OCI-LY1 (cell line): ENCODE data around the gene AQP12A.

Source experiments
- H2AFZ ChIP-seq: fragments of 200-600 bp; sonication (generic), shearing (Covaris generic); 2 replicates; pipeline ENCODE4 v1.6.0; 2014; ENCODE audit warnings: antibody characterized with exemption, mild to moderate bottlenecking, low read length
- H3F3A ChIP-seq: fragments of 200-600 bp; sonication (generic), shearing (Covaris generic); 2 replicates; pipeline ENCODE4 v1.6.0; 2014; ENCODE audit warnings: mild to moderate bottlenecking, antibody characterized with exemption, low read length, moderate library complexity; ENCODE audit not compliant: insufficient read depth
- H3K27ac ChIP-seq: fragments of 200-600 bp; sonication (generic); 2 replicates; pipeline ENCODE4 v1.5.1; 2014; ENCODE audit warnings: low read length, mixed run types, mild to moderate bottlenecking, low read depth; ENCODE audit not compliant: poor library complexity, severe bottlenecking
- H3K27me3 ChIP-seq: fragments of 200-600 bp; sonication (generic); 2 replicates; pipeline ENCODE4 v1.6.0; 2014; ENCODE audit warnings: antibody characterized with exemption, mild to moderate bottlenecking, low read length, moderate library complexity; ENCODE audit not compliant: insufficient read depth
- H3K36me3 ChIP-seq: fragments of 200-600 bp; sonication (generic); 2 replicates; pipeline ENCODE4 v1.6.1; 2014; ENCODE audit warnings: mild to moderate bottlenecking, antibody characterized with exemption, low read length, moderate library complexity, mixed read lengths; ENCODE audit not compliant: insufficient read depth
- H3K4me1 ChIP-seq: fragments of 200-600 bp; sonication (generic); 2 replicates; pipeline ENCODE4 v1.5.1; 2014; ENCODE audit warnings: mild to moderate bottlenecking, low read length, moderate library complexity; ENCODE audit not compliant: insufficient read depth, severe bottlenecking
- H3K4me2 ChIP-seq: fragments of 200-600 bp; sonication (generic), shearing (Covaris generic); 2 replicates; pipeline ENCODE4 v1.6.1; 2014; ENCODE audit warnings: low read length
- H3K4me3 ChIP-seq: fragments of 200-600 bp; sonication (generic); 2 replicates; pipeline ENCODE4 v1.5.1; 2014; ENCODE audit warnings: low read length, low read depth, mild to moderate bottlenecking, mixed read lengths; ENCODE audit not compliant: poor library complexity, severe bottlenecking
- H3K79me2 ChIP-seq: fragments of 200-600 bp; shearing (Covaris generic); 2 replicates; pipeline ENCODE4 v1.6.1; 2016; ENCODE audit warnings: mixed run types, low read length, mixed read lengths; ENCODE audit not compliant: insufficient read depth
- H3K9ac ChIP-seq: fragments of 200-600 bp; sonication (generic), shearing (Covaris generic); 2 replicates; pipeline ENCODE4 v1.6.1; 2014; ENCODE audit warnings: mild to moderate bottlenecking, low read length, mixed read lengths
- H3K9me2 ChIP-seq: fragments of 200-600 bp; sonication (generic), shearing (Covaris generic); 2 replicates; pipeline ENCODE4 v1.6.1; 2014; ENCODE audit warnings: low read depth, mild to moderate bottlenecking, low read length, mixed read lengths
- H3K9me3 ChIP-seq: fragments of 200-600 bp; shearing (Covaris generic); 2 replicates; pipeline ENCODE4 v1.6.1; 2014; ENCODE audit warnings: low read length, mixed read lengths
- H4K20me1 ChIP-seq: fragments of 200-600 bp; sonication (generic), shearing (Covaris generic); 2 replicates; pipeline ENCODE4 v1.6.0; 2016; ENCODE audit warnings: mild to moderate bottlenecking, low read length; ENCODE audit not compliant: insufficient read depth
- EZH2 ChIP-seq: fragments of 200-600 bp; sonication (generic), shearing (Covaris generic); IDR thresholded peaks from 2 replicates; pipeline ENCODE4 v1.8.0; 2017; ENCODE audit warnings: borderline replicate concordance, mixed run types, mild to moderate bottlenecking, antibody characterized with exemption, low read length, moderate library complexity, mixed read lengths
- TF ChIP-seq, protein P1 (sequence below): fragments of 200-600 bp; sonication (generic), shearing (Covaris generic); IDR thresholded peaks from 2 replicates; pipeline ENCODE4 v1.5.1; 2017; ENCODE audit warnings: mild to moderate bottlenecking, antibody characterized with exemption, low read length, moderate library complexity, mixed read lengths

AQP12A gene

DNA sequence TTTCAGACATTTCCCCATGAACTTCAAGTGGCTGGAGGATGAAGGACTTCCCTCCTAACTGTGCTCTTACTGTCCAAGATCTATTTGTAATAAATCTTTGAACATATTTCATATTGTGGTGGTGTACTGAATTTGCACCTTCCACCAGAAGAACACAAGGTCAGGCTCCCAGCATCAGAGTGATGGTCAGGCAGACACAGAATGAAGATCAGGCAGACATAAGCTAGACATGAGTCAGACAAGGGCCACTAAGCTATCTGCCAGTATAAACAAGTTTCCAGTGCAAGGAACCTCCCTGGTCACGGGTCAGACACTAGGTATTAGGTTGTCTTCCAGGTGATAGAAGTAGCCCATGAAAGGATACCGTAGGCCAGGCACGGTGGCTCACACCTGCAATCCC, 29.0 kb upstream of the AQP12A start:
- Histone ChIP-seq H3K9me3 (peaks cover 7% of the 10 kb centered on the region; the same call in 1 of the 2 replicates), H3K4me1 (no peaks in the 10 kb centered on the region), H3K9me2 (no peaks in the 10 kb centered on the region), H4K20me1 (no peaks in the 10 kb centered on the region), H3K79me2 (no peaks in the 10 kb centered on the region), H3K4me3 (no peak overlapping the region), H2AFZ (no peak overlapping the region), H3F3A (no peaks in the 10 kb centered on the region), H3K9ac (no peak overlapping the region), H3K27ac (no peak overlapping the region), H3K4me2 (no peak overlapping the region), H3K27me3 (no peaks in the 10 kb centered on the region), H3K36me3 (no peaks in the 10 kb centered on the region; the same call in 1 of the 2 replicates)
- TF ChIP-seq, protein P1, sequence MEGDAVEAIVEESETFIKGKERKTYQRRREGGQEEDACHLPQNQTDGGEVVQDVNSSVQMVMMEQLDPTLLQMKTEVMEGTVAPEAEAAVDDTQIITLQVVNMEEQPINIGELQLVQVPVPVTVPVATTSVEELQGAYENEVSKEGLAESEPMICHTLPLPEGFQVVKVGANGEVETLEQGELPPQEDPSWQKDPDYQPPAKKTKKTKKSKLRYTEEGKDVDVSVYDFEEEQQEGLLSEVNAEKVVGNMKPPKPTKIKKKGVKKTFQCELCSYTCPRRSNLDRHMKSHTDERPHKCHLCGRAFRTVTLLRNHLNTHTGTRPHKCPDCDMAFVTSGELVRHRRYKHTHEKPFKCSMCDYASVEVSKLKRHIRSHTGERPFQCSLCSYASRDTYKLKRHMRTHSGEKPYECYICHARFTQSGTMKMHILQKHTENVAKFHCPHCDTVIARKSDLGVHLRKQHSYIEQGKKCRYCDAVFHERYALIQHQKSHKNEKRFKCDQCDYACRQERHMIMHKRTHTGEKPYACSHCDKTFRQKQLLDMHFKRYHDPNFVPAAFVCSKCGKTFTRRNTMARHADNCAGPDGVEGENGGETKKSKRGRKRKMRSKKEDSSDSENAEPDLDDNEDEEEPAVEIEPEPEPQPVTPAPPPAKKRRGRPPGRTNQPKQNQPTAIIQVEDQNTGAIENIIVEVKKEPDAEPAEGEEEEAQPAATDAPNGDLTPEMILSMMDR = no peak
- no peak for TF ChIP-seq EZH2

DNA sequence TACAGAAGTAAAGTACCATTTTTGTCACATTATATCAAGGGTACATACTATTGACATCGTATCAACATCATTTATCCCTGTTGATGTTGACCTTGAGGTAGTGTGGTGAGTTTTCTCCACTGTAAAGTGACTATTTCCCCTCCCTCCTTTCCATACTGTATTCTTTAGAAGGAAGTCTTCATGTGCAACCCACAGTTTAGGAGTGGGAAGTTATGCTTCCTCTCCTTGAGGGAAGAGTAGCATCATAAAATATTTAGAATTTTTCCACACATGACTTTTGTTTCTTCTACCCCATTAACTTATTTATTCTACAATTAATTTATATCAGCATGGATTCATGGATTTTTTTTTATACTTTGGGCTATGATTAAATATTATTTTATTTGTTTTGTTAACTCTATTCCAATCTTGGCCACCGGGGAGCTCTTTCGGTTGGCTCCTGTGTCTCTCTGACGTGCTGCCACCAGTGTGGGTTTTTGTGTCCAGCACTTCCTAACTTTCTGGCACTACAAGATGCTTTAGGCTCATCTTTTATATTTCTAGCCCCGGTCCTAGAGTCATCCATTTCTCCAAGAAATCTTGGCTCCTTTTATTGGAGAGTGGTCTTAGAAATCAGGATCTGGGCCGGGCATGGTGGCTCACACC, 28.0 kb upstream of the AQP12A start:
- TF ChIP-seq, protein P1 = no peak
- no peak for TF ChIP-seq EZH2
- H3K79me2 ChIP-seq = no peaks in the 10 kb centered on the region
- no peak overlapping the region for H2AFZ ChIP-seq
- no peaks in the 10 kb centered on the region; the same call in 1 of the 2 replicates for H3K36me3 ChIP-seq
- no peaks in the 10 kb centered on the region for H3K9me2 ChIP-seq
- no peak overlapping the region for H3K9ac ChIP-seq
- H3K27me3 ChIP-seq = no peaks in the 10 kb centered on the region
- H3K27ac ChIP-seq = no peak overlapping the region
- H4K20me1 ChIP-seq = no peaks in the 10 kb centered on the region
- no peak overlapping the region for H3K4me3 ChIP-seq
- H3F3A ChIP-seq = no peaks in the 10 kb centered on the region
- no peaks in the 10 kb centered on the region for H3K4me1 ChIP-seq
- peaks cover 7% of the 10 kb centered on the region; the same call in 1 of the 2 replicates for H3K9me3 ChIP-seq
- H3K4me2 ChIP-seq = no peak overlapping the region

DNA sequence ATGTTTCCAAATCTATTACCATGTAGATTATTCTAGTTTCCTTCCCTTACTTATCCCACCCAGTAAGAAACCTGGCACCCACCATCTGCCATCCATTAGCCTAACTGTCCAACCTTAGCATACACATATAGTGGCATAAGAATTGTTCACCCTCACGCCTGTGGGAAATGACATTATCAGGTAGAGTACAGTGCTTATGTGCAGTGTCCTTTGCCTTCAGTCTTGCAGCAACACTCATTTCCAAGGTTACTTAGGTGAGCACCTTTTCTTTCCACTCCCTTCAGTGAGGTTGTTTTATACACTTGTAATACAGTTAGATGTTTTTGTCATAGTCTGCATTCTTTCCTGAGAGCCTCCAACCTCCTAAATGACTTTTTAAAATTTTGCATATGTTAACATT, 27.0 kb upstream of the AQP12A start:
- Histone ChIP-seq H3K9ac (no peak overlapping the region), H3K27ac (no peak overlapping the region), H3K4me3 (no peak overlapping the region), H3K4me2 (no peak overlapping the region), H3K4me1 (no peaks in the 10 kb centered on the region), H3K9me2 (no peaks in the 10 kb centered on the region), H3K79me2 (no peaks in the 10 kb centered on the region), H3F3A (no peaks in the 10 kb centered on the region), H2AFZ (no peak overlapping the region), H3K9me3 (peaks cover 7% of the 10 kb centered on the region; the same call in 1 of the 2 replicates), H3K27me3 (no peaks in the 10 kb centered on the region), H4K20me1 (no peaks in the 10 kb centered on the region), H3K36me3 (no peaks in the 10 kb centered on the region; the same call in 1 of the 2 replicates)
- no peak for TF ChIP-seq EZH2
- TF ChIP-seq, protein P1 = no peak
